A549 (cell line): Measurements from ENCODE around the gene ADGRG3. TPM values are rescaled to one million over a fixed set of nuclear protein-coding genes. Genes with fewer than 3 reads are reported as not detected.
"Not testable (repeated sequence)": the region's sequence is repeated elsewhere in the genome, so short reads cannot be mapped to it uniquely, and the experiment has no call there.

ENCODE experiments used
- ATAC-seq, 2 experiments: fragments of 200-7000 bp in 1 of 2; fragments of >200 bp in 1 of 2; cut with Nextera tagmentation in 1 of 2; cut with Tn5 transposase in 1 of 2; 3 replicates each; pipeline versions ENCODE4 v1.8.0 to v1.9.1; 2018 to 2020; ENCODE audit warnings: mild to moderate bottlenecking in 1 of 2, moderate library complexity in 1 of 2
- CTCF ChIA-PET: fragments of 300-600 bp; sonication (Branson Sonifier 250); formaldehyde crosslinking; extraction: SDS; loops from one replicate; lab custom pipeline; 2021; ENCODE audit warnings: antibody characterized with exemption, inconsistent platforms; lab: Yijun Ruan, JAX
- POLR2A ChIA-PET: fragments of 350-600 bp; formaldehyde crosslinking; extraction: SDS; loops from one replicate; lab custom pipeline; 2021; ENCODE audit warnings: antibody characterized with exemption, inconsistent platforms; lab: Yijun Ruan, JAX
- DNase-seq, 2 experiments: peaks; one replicate each; pipeline versions ENCODE4 v3.0.0 to v3.0.0-alpha.2; 2011 to 2016; ENCODE audit warnings: low read depth in 1 of 2, low spot score in 1 of 2
- FAIRE-seq: peaks from 2 replicates; lab custom pipeline; 2011; peaks lifted over from hg19 to GRCh38; lab: Jason Lieb, UNC
- H3K27ac ChIP-seq, 2 experiments: fragments of >200 bp; sonication (Bioruptor Twin); formaldehyde crosslinking; 3 replicates each; pipeline ENCODE4 v1.5.1; 2016 to 2017
- H3K4me1 ChIP-seq: fragments of >200 bp; sonication (Bioruptor Twin); formaldehyde crosslinking; 3 replicates; pipeline ENCODE4 v1.6.1; 2016
- H3K4me2 ChIP-seq: fragments of >200 bp; sonication (Bioruptor Twin); formaldehyde crosslinking; 3 replicates; pipeline ENCODE4 v1.6.1; 2016
- H3K4me3 ChIP-seq: fragments of >200 bp; sonication (Bioruptor Twin); formaldehyde crosslinking; 3 replicates; pipeline ENCODE4 v1.5.1; 2016
- H3K9me3 ChIP-seq: fragments of >200 bp; sonication (Bioruptor Twin); formaldehyde crosslinking; 3 replicates; pipeline ENCODE4 v1.6.1; 2016
- CEBPB ChIP-seq, 2 experiments: fragments of >200 bp in 1 of 2; sonication (Bioruptor Twin) in 1 of 2; formaldehyde crosslinking in 1 of 2; IDR thresholded peaks; 2 replicates each; pipeline ENCODE4 v1.6.1; 2012 to 2016
- GATA3 ChIP-seq: IDR thresholded peaks from 2 replicates; pipeline ENCODE4 v1.6.1; 2012; ENCODE audit warnings: borderline replicate concordance
- HOXB13 ChIP-seq: fragments of 250-450 bp; sonication (Bioruptor Pico); IDR thresholded peaks from 2 replicates; pipeline ENCODE4 v1.5.0; 2020; ENCODE audit warnings: low read depth, mild to moderate bottlenecking, moderate library complexity
- MAFK ChIP-seq: fragments of 450-650 bp; IDR thresholded peaks from 2 replicates; pipeline ENCODE4 v1.6.1; 2014; ENCODE audit not compliant: partially characterized antibody
- NFE2L2 ChIP-seq: fragments of 150-350 bp; conservative IDR thresholded peaks from 2 replicates; pipeline ENCODE4 v1.6.1; 2014; ENCODE audit warnings: low read length
- NPAS2 ChIP-seq: fragments of 250-450 bp; sonication (Bioruptor Pico); IDR thresholded peaks from 2 replicates; pipeline ENCODE4 v1.8.0; 2022; ENCODE audit warnings: mild to moderate bottlenecking, moderate library complexity, borderline replicate concordance
- NR3C1 ChIP-seq: fragments of >200 bp; sonication (Bioruptor Twin); formaldehyde crosslinking; IDR thresholded peaks from 3 replicates; pipeline ENCODE4 v1.6.1; 2017
- POLR2AphosphoS2 ChIP-seq: conservative IDR thresholded peaks from 2 replicates; pipeline ENCODE4 v1.6.1; 2012; ENCODE audit warnings: low read length, improper control_type of control experiment, inconsistent platforms
- RCOR1 ChIP-seq: fragments of 150-350 bp; IDR thresholded peaks from 2 replicates; pipeline ENCODE4 v1.6.1; 2014; ENCODE audit warnings: antibody characterized with exemption, low read length, low read depth
- RFX5 ChIP-seq: fragments of 450-650 bp; IDR thresholded peaks from 2 replicates; pipeline ENCODE4 v1.7.1; 2014; ENCODE audit warnings: antibody characterized with exemption, mild to moderate bottlenecking, moderate library complexity
- SMC3 ChIP-seq: fragments of >200 bp; sonication (Bioruptor Twin); formaldehyde crosslinking; IDR thresholded peaks from 3 replicates; pipeline ENCODE4 v1.6.1; 2018; ENCODE audit warnings: inconsistent platforms
- ZC3H11A ChIP-seq: fragments of 450-650 bp; IDR thresholded peaks from 2 replicates; pipeline ENCODE4 v1.6.1; 2014; ENCODE audit warnings: antibody characterized with exemption, mild to moderate bottlenecking
- ZSCAN20 ChIP-seq: fragments of 250-450 bp; sonication (Bioruptor Pico); IDR thresholded peaks from 2 replicates; pipeline ENCODE4 v1.8.0; 2022; ENCODE audit warnings: mild to moderate bottlenecking, moderate library complexity
- WGBS: methylation state at CpG from one replicate; pipeline ENCODE4 v1.1.6; 2017; ENCODE audit errors: missing lambda C conversion rate; 5-methylcytosine and 5-hydroxymethylcytosine counted together
- polyA plus RNA-seq, 4 experiments: library from polyadenylated mRNA; depleted of rRNA in 3 of 4; stranded (reverse); fragments of >200 nt; fragmentation: RNase III in 1 of 4; extraction: RNeasy Plus Mini Kit Qiagen cat#74134 plus additional on column Dnase treatment in 1 of 4; gene quantifications; 2 replicates in 3 of 4; 3 replicates in 1 of 4; pipeline ENCODE4 v1.2.3, GENCODE V29; 2011 to 2017
- TF ChIP-seq, protein P1 (sequence below): fragments of 150-350 bp; IDR thresholded peaks from 2 replicates; pipeline ENCODE4 v1.6.1; 2014; ENCODE audit warnings: low read depth, mild to moderate bottlenecking, low read length
- TF ChIP-seq, protein P2 (sequence below): IDR thresholded peaks from 2 replicates; pipeline ENCODE4 v1.6.1; 2012; ENCODE audit warnings: low read depth, borderline replicate concordance
- TF ChIP-seq, protein P3 (sequence below): fragments of >200 bp; sonication (Bioruptor Twin); formaldehyde crosslinking; IDR thresholded peaks from 3 replicates; pipeline ENCODE4 v1.5.1; 2016
- TF ChIP-seq, protein P4 (sequence below): fragments of 200-600 bp; sonication (generic); IDR thresholded peaks from 2 replicates; pipeline ENCODE4 v1.6.1; 2016; ENCODE audit warnings: antibody characterized with exemption, mild to moderate bottlenecking, moderate library complexity
- TF ChIP-seq, protein P5 (sequence below): fragments of 250-450 bp; sonication (Bioruptor Pico); IDR thresholded peaks from 2 replicates; pipeline ENCODE4 v1.5.0; 2020; ENCODE audit warnings: low read depth, mild to moderate bottlenecking, moderate library complexity

ADGRG3 gene
- polyA plus RNA-seq, 2 of the 4 experiments (the other 2 are of a cell fraction): 0.25 to 0.45 TPM

DNA sequence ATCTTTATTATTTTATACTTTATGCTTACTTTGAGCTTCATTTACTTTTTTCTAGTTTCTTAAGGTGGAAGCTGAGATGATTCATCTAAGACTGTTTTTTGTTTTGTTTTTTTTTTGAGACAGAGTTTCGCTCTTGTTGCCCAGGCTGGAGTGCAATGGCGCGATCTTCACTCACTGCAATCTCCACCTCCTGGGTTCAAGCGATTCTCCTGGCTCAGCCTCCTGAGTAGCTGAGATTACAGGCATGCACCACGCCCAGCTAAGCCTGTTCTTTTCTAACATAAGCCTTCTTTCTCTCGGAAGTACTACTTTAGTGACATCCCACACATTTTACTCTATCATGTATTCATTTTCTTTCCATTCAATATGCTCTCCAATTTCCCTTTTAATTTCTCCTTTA lies 44.5 kb downstream of the ADGRG3 start:
- DNase-seq, H3K9me3 ChIP-seq, H3K4me3 ChIP-seq, H3K4me1 ChIP-seq, POLR2A ChIA-PET, H3K27ac ChIP-seq, ATAC-seq, FAIRE-seq, H3K4me2 ChIP-seq: not testable (repeated sequence)
- WGBS: 62% methylated on average over 6 of the region's 6 CpGs
- CTCF ChIA-PET: interaction anchor here (0.8 to 10.1 kb wide), 5 partner anchors 9 to 136 kb away, joined by 3 to 103 read pairs (median 6); no protein-coding TSS in a partner anchor

DNA sequence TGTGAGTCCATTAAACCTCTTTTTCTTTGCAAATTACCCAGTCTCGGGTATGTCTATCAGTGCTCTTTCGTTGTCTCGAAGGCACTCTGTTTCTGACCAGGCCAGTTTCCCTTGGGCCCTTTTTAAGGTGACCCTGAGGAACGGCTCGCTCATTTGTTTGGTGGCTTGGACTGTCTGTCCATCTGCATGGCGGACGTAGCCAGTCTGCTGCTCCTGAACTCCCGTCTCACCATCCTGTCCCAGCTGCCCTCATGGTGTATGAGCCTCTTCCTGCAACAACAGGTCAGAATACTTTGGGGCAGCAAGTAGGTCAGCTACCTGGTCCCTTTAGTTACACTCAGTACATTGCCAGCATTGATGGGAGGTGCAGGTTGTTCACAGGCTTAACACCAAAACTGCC lies 45.5 kb downstream of the ADGRG3 start:
- Histone ChIP-seq H3K4me3 (no peak overlapping the region), H3K9me3 (no peaks in the 10 kb centered on the region), H3K27ac (no peak overlapping the region), H3K4me1 (no peaks in the 10 kb centered on the region), H3K4me2 (no peak overlapping the region)
- TF ChIP-seq SMC3 (no peak), MAFK (no peak), ZSCAN20 (CRISPR knock-in tag) (no peak), ZC3H11A (no peak), RCOR1 (no peak), HOXB13 (no peak), CEBPB (IDR thresholded peaks at IDR 0.05) (no peak), RFX5 (no peak), NFE2L2 (no peak), GATA3 (no peak), NR3C1 (no peak), NPAS2 (no peak), POLR2AphosphoS2 (no peak)
- TF ChIP-seq, protein P1, sequence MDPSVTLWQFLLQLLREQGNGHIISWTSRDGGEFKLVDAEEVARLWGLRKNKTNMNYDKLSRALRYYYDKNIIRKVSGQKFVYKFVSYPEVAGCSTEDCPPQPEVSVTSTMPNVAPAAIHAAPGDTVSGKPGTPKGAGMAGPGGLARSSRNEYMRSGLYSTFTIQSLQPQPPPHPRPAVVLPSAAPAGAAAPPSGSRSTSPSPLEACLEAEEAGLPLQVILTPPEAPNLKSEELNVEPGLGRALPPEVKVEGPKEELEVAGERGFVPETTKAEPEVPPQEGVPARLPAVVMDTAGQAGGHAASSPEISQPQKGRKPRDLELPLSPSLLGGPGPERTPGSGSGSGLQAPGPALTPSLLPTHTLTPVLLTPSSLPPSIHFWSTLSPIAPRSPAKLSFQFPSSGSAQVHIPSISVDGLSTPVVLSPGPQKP: no peak
- TF ChIP-seq, protein P2, sequence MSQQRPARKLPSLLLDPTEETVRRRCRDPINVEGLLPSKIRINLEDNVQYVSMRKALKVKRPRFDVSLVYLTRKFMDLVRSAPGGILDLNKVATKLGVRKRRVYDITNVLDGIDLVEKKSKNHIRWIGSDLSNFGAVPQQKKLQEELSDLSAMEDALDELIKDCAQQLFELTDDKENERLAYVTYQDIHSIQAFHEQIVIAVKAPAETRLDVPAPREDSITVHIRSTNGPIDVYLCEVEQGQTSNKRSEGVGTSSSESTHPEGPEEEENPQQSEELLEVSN: no peak
- TF ChIP-seq, protein P3, sequence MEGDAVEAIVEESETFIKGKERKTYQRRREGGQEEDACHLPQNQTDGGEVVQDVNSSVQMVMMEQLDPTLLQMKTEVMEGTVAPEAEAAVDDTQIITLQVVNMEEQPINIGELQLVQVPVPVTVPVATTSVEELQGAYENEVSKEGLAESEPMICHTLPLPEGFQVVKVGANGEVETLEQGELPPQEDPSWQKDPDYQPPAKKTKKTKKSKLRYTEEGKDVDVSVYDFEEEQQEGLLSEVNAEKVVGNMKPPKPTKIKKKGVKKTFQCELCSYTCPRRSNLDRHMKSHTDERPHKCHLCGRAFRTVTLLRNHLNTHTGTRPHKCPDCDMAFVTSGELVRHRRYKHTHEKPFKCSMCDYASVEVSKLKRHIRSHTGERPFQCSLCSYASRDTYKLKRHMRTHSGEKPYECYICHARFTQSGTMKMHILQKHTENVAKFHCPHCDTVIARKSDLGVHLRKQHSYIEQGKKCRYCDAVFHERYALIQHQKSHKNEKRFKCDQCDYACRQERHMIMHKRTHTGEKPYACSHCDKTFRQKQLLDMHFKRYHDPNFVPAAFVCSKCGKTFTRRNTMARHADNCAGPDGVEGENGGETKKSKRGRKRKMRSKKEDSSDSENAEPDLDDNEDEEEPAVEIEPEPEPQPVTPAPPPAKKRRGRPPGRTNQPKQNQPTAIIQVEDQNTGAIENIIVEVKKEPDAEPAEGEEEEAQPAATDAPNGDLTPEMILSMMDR: no peak
- TF ChIP-seq, protein P4, sequence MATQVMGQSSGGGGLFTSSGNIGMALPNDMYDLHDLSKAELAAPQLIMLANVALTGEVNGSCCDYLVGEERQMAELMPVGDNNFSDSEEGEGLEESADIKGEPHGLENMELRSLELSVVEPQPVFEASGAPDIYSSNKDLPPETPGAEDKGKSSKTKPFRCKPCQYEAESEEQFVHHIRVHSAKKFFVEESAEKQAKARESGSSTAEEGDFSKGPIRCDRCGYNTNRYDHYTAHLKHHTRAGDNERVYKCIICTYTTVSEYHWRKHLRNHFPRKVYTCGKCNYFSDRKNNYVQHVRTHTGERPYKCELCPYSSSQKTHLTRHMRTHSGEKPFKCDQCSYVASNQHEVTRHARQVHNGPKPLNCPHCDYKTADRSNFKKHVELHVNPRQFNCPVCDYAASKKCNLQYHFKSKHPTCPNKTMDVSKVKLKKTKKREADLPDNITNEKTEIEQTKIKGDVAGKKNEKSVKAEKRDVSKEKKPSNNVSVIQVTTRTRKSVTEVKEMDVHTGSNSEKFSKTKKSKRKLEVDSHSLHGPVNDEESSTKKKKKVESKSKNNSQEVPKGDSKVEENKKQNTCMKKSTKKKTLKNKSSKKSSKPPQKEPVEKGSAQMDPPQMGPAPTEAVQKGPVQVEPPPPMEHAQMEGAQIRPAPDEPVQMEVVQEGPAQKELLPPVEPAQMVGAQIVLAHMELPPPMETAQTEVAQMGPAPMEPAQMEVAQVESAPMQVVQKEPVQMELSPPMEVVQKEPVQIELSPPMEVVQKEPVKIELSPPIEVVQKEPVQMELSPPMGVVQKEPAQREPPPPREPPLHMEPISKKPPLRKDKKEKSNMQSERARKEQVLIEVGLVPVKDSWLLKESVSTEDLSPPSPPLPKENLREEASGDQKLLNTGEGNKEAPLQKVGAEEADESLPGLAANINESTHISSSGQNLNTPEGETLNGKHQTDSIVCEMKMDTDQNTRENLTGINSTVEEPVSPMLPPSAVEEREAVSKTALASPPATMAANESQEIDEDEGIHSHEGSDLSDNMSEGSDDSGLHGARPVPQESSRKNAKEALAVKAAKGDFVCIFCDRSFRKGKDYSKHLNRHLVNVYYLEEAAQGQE: no peak
- TF ChIP-seq, protein P5, sequence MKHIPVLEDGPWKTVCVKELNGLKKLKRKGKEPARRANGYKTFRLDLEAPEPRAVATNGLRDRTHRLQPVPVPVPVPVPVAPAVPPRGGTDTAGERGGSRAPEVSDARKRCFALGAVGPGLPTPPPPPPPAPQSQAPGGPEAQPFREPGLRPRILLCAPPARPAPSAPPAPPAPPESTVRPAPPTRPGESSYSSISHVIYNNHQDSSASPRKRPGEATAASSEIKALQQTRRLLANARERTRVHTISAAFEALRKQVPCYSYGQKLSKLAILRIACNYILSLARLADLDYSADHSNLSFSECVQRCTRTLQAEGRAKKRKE (CRISPR knock-in tag): no peak
- CTCF ChIA-PET: interaction anchor here (0.6 to 10.1 kb wide), 6 partner anchors 9 to 418 kb away, joined by 3 to 103 read pairs (median 5); partner anchors contain the start of gene ZNF319
- POLR2A ChIA-PET: no interaction called here
- no peak for DNase-seq
- no peak for ATAC-seq
- no peak for FAIRE-seq
- WGBS: 86% methylated on average over 8 of the region's 8 CpGs
